HCT116 (cell line): ENCODE results near the gene ANKS1A.

Experiments
- ATF3 ChIP-seq: IDR thresholded peaks from 2 replicates; pipeline ENCODE4 v1.6.1; 2012
- CBX3 ChIP-seq: IDR thresholded peaks from 2 replicates; pipeline ENCODE4 v1.6.1; 2012; ENCODE audit warnings: low read depth
- EZH2 ChIP-seq: fragments of 200-600 bp; sonication (generic); IDR thresholded peaks from 2 replicates; pipeline ENCODE4 v1.6.1; 2017; ENCODE audit warnings: antibody characterized with exemption, mixed run types
- TF ChIP-seq, protein P1 (sequence below), 3 experiments: fragments of 200-600 bp in 1 of 3; sonication (generic) in 1 of 3; IDR thresholded peaks in 2 of 3; conservative IDR thresholded peaks in 1 of 3; 2 replicates each; pipeline ENCODE4 v1.5.1; 2012 to 2017; ENCODE audit warnings: low read depth in 2 of 3, low read length in 2 of 3, antibody characterized with exemption in 1 of 3, borderline replicate concordance in 1 of 3, control low read depth in 1 of 3, mild to moderate bottlenecking in 1 of 3, mixed read lengths in 1 of 3, mixed run types in 1 of 3, moderate library complexity in 1 of 3; ENCODE audit not compliant: insufficient read depth in 1 of 3

- TF ChIP-seq CBX3 = no peak
- no peak for TF ChIP-seq EZH2
- TF ChIP-seq, protein P1, sequence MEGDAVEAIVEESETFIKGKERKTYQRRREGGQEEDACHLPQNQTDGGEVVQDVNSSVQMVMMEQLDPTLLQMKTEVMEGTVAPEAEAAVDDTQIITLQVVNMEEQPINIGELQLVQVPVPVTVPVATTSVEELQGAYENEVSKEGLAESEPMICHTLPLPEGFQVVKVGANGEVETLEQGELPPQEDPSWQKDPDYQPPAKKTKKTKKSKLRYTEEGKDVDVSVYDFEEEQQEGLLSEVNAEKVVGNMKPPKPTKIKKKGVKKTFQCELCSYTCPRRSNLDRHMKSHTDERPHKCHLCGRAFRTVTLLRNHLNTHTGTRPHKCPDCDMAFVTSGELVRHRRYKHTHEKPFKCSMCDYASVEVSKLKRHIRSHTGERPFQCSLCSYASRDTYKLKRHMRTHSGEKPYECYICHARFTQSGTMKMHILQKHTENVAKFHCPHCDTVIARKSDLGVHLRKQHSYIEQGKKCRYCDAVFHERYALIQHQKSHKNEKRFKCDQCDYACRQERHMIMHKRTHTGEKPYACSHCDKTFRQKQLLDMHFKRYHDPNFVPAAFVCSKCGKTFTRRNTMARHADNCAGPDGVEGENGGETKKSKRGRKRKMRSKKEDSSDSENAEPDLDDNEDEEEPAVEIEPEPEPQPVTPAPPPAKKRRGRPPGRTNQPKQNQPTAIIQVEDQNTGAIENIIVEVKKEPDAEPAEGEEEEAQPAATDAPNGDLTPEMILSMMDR (IDR thresholded peaks at IDR 0.05 in 2 of 3, conservative IDR thresholded peaks at IDR 0.05 in 1 of 3; ENCODE audit: borderline replicate concordance in 1 of 3, insufficient read depth in 1 of 3, low read depth in 2 of 3, low read length in 2 of 3) = no peak
- no peak for TF ChIP-seq ATF3
These were observed 179.6 kb downstream of the ANKS1A start for GRCh38 chr6:35068644-35069043.
